Suprapubic skin (tissue), 3 donors: ENCODE results near the gene ECE1.

Experiments used
- CTCF ChIP-seq, 2 donors: fragments of 200-600 bp in 1 of 2; fragments of 450-650 bp in 1 of 2; sonication (generic) in 1 of 2; IDR thresholded peaks; one replicate each; pipeline ENCODE4 v1.5.1; 2016 to 2019; ENCODE audit warnings: antibody characterized with exemption in 2 of 2, mild to moderate bottlenecking in 1 of 2, moderate library complexity in 1 of 2
- POLR2A ChIP-seq, 2 donors: fragments of 450-650 bp; IDR thresholded peaks; one replicate each; pipeline ENCODE4 v1.6.1; 2017; ENCODE audit warnings: antibody characterized with exemption in 2 of 2, mild to moderate bottlenecking in 2 of 2, moderate library complexity in 2 of 2

- TF ChIP-seq POLR2A (IDR thresholded peaks at IDR 0.05) (no peak), CTCF (IDR thresholded peaks at IDR 0.05) (peak; percentile 65 to 88)
Observed at GRCh38 chr1:21232044-21232443, 58.2 kb downstream of the ECE1 start.
